Measurements from ENCODE around the gene SIRPA. TPM values are rescaled to one million over a fixed set of nuclear protein-coding genes. Genes with fewer than 3 reads are reported as not detected.

The SIRPA gene
- 23.6 and 29.4 TPM in 2 replicates for total RNA-seq

GRCh38 chr20:1894951-1895673 lies at the start of gene SIRPA:
Gene SIRPA (plus strand): TSS chr20:1895407. CDS start chr20:1895448, 41 bp downstream.

Other genes starting within 250 kb of the SIRPA start
- not detected in 2 replicates for gene SIRPG, start 237.6 kb upstream of the SIRPA start, total RNA-seq
- gene PDYN, start 98.7 kb downstream of the SIRPA start, total RNA-seq = not detected in 2 replicates
- 25.1 and 32.0 TPM in 2 replicates for gene STK35, start 206.4 kb downstream of the SIRPA start, total RNA-seq